Ureter (tissue), 1 donor: Measurements from ENCODE around the gene GPC6. TPM values are rescaled to one million over a fixed set of nuclear protein-coding genes. Genes with fewer than 3 reads are reported as not detected.

Experiments used
- DNase-seq: peaks from one replicate; pipeline ENCODE4 v3.0.0-alpha.2; 2020; ENCODE audit warnings: low spot score
- total RNA-seq: library from RNA; stranded (reverse); gene quantifications from one replicate; pipeline ENCODE4 v1.2.4, GENCODE V29; 2023
- donor health status: DM: yes; HTN: yes; CAD: no.

The GPC6 gene
- total RNA-seq, 1 donor from 2014 or later = 6.8 TPM

- DNase-seq = no peak
These were observed 688.7 kb downstream of the GPC6 start for GRCh38 chr13:93915269-93915809.

GRCh38 chr13:93922063-93922855 lies 695.7 kb downstream of the GPC6 start:
- no peak for DNase-seq

- no peak for DNase-seq
These were observed 699.4 kb downstream of the GPC6 start for GRCh38 chr13:93925990-93926389.

GRCh38 chr13:93926425-93926824 lies 699.8 kb downstream of the GPC6 start:
- DNase-seq = no peak

- DNase-seq = no peak
These were observed 700.8 kb downstream of the GPC6 start for GRCh38 chr13:93927431-93927830.

GRCh38 chr13:93932901-93933300 lies 706.3 kb downstream of the GPC6 start:
- DNase-seq = no peak

- no peak for DNase-seq
These were observed 710.3 kb downstream of the GPC6 start for GRCh38 chr13:93936901-93937300.

GRCh38 chr13:93941444-93941843 lies 714.8 kb downstream of the GPC6 start:
- no peak for DNase-seq

- no peak for DNase-seq
These were observed 715.4 kb downstream of the GPC6 start for GRCh38 chr13:93942016-93942415.

- no peak for DNase-seq
These were observed 719.0 kb downstream of the GPC6 start for GRCh38 chr13:93945621-93946020.

GRCh38 chr13:93946994-93947393 lies 720.4 kb downstream of the GPC6 start:
- no peak for DNase-seq

- DNase-seq = no peak
These were observed 721.0 kb downstream of the GPC6 start for GRCh38 chr13:93947651-93948050.

- no peak for DNase-seq
These were observed 721.7 kb downstream of the GPC6 start for GRCh38 chr13:93948162-93948922.

GRCh38 chr13:93951108-93951507 lies 724.5 kb downstream of the GPC6 start:
- no peak for DNase-seq

GRCh38 chr13:93951951-93952350 lies 725.3 kb downstream of the GPC6 start:
- no peak for DNase-seq

- no peak for DNase-seq
These were observed 727.2 kb downstream of the GPC6 start for GRCh38 chr13:93953841-93954240.

GRCh38 chr13:93955904-93956303 lies 729.3 kb downstream of the GPC6 start:
- no peak for DNase-seq

GRCh38 chr13:93956426-93956825 lies 729.8 kb downstream of the GPC6 start:
- DNase-seq = no peak

GRCh38 chr13:93957371-93957770 lies 730.8 kb downstream of the GPC6 start:
- DNase-seq = no peak

- no peak for DNase-seq
These were observed 733.4 kb downstream of the GPC6 start for GRCh38 chr13:93959796-93960533.

- no peak for DNase-seq
These were observed 736.9 kb downstream of the GPC6 start for GRCh38 chr13:93963266-93964145.
